Ovary (tissue), 3 donors: Measurements from ENCODE around the gene PTGES2.

Experiments
- EP300 ChIP-seq: sonication (generic); formaldehyde crosslinking; IDR thresholded peaks from one replicate; pipeline ENCODE4 v1.6.1; 2017; ENCODE audit warnings: antibody characterized with exemption
- POLR2A ChIP-seq: fragments of 450-650 bp; IDR thresholded peaks from one replicate; pipeline ENCODE4 v1.6.1; 2017; ENCODE audit warnings: antibody characterized with exemption, mild to moderate bottlenecking, moderate library complexity
- TF ChIP-seq, protein P1 (sequence below), 3 donors: fragments of 450-650 bp in 2 of 3; fragments of 200-600 bp in 1 of 3; IDR thresholded peaks; one replicate each; pipeline versions ENCODE4 v1.5.1 to v1.8.0; 2016 to 2022; ENCODE audit warnings: antibody characterized with exemption in 3 of 3, mild to moderate bottlenecking in 1 of 3
- donor health status: DM: no; HTN: no; CAD: no.

GRCh38 chr9:128145536-128145935 is 18.0 kb upstream of the PTGES2 start:
- TF ChIP-seq, protein P1, sequence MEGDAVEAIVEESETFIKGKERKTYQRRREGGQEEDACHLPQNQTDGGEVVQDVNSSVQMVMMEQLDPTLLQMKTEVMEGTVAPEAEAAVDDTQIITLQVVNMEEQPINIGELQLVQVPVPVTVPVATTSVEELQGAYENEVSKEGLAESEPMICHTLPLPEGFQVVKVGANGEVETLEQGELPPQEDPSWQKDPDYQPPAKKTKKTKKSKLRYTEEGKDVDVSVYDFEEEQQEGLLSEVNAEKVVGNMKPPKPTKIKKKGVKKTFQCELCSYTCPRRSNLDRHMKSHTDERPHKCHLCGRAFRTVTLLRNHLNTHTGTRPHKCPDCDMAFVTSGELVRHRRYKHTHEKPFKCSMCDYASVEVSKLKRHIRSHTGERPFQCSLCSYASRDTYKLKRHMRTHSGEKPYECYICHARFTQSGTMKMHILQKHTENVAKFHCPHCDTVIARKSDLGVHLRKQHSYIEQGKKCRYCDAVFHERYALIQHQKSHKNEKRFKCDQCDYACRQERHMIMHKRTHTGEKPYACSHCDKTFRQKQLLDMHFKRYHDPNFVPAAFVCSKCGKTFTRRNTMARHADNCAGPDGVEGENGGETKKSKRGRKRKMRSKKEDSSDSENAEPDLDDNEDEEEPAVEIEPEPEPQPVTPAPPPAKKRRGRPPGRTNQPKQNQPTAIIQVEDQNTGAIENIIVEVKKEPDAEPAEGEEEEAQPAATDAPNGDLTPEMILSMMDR (IDR thresholded peaks at IDR 0.05) = no peak
- TF ChIP-seq POLR2A (no peak), EP300 (no peak)
